ENCODE data around the gene IQSEC1.

Gene IQSEC1

DNA sequence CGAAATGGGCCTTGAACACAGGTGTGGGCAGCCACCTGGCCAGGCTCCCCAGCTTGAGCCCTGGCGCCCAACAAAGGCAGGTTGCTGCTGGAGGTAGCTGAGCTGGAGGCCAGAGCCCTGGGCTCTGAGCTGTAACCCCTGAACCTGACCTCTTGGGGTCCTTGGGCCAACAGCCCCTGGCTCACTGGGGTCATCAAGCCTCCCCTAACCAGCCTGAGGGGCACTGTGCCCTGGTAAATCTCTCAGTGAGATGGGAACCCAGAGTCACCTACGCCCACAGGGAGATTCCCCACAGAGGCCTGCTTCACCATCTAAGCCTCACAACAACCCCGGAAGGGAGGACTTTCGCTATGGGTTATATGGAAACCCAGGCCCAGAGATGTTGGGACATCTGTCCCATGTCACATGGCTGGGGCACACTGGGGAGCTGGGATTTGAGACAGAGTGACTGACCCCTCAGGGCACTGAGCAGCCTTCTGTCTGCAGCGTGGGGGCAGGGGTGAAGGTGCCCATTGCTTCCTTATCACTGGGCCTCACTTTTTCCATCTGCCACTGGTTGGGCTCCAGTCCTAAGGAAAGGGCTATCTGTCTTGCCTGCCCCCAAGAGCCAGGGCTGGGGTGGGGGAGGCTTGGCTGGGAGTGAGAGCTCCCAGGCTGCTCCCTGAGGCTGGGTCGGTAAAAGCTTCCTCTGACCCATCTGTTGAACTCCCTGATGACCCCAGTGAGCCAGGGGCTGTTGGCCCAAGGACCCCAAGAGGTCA lies 59.1 kb downstream of the IQSEC1 start:
- peak; percentile 65 for DNase-seq

DNA sequence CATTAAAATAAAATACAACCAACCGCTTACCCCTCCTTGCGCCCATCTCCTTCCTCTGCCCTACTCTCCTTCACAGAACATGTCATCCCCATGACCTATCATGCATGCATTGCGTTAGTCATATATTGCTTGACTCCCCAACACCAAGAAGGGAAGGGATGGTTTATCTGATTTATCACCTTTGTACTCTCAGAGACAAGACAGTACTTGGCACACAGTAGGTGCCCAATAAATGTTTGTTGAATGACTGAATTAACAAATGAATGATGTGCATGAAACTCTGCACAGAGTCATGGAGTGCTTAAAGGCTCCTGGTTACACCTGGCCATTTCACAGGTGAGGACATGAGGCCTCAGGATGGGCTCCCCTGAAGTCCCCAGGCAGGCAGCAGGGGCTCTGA lies 59.7 kb downstream of the IQSEC1 start:
- no peak for DNase-seq

DNA sequence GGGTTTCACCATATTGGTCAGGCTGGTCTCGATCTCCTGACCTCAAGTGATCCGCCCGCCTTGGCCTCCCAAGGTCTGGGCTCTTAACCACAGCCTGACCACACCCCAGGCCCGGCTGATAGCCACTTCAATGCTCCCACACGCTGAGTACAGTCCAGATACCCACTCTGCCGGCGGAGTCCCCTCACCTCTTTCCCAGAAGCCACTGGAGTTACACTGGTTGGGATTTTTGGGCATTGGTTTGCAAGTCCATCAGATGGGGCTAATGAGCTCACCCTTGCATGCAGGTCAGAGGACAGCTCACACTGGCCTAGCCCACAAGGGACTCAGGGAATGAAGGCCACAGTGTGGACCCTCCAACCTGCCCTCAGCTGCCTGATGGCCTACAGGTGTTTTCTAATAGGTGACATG lies 60.1 kb downstream of the IQSEC1 start:
- DNase-seq: no peak

DNA sequence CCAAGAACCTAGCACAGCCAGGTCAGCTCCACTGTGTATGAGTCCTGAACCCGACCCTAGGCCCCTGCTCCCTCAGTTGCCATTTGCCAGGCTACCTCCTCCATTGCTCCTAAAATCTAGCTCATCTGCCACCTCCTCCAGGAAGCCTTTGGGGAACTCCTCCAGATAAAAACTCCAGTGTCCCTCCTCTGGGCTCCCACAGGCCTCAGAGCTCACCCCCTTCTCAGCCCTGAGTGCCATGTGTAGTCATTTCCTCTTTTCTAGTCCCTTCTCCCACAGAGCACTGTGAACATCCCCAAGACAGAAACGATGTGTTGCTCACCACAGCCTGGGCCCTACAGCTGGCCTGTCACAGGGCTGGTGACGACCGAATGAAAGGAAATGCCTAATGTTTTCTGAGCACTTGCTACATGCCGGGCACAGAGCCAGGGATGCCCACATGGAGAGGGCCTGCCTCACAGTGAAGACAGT lies 61.0 kb downstream of the IQSEC1 start:
- peak; percentile 68 for DNase-seq

DNA sequence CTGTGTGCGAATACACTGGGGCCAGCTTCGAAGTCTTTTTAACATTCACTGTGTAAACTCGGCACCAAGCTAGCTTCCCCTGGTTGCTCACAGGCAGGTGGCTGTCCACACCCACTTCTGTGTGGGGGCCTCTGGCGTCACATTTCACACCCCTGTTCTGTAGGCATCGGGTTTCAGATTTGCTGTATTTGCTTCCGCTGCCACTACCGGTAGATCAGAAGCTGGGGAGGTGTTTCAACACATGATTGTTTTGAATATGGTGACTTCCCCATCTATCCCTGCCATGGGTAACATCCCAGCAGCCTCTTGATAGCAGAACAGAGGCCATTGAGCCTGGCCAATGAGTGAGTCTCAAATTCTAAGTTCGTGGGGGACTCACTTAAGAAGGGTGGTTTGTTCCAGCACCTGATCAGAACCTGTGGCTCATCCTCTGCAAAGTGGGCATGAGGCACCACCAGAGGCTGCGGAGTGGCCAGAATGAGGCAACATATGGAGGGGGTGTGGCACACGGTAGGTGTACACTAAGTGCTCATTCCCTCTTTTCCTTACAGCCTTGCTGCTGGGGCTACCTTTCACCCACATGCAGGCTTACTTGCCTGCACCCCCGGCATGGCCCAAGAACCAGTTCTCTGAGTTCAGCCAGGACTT lies 61.5 kb downstream of the IQSEC1 start:
- DNase-seq: peak; percentile 86

DNA sequence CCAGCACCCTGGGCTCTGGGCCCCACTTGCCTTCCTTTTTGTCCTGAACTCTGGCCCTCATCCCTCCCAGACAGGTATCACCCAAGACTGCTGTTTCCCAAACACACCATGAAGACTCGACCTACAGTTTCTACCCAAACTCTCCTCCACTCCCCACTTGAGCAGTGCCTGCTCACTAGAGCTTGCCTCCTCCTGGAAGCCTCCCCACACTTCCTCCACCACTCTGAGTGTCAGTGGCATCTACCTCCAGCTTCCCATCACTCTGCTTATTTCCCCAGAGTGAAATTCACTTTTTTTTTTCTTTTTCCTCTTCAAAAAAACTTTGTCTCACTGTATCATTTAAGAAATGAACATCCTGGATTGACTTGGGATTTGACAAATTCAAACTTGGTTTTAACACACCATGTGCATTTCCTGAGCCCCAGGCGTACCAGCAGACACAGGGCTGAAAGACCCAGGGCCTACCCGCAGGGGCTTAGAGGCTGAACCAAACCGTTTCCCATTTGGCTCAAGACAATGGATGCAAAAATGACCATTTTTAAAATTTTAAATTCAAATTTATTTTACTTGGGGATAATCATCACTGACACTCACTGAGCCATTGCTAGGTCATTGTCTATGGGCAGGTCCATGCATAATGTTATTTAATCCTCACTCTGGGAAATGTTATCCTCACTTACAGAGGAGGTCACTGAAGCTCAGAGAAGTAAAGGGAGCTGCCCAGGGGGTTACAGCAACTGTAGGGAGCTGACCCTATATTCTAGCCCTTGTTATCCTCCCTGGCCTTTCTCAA lies 62.3 kb downstream of the IQSEC1 start:
- DNase-seq: no peak

DNA sequence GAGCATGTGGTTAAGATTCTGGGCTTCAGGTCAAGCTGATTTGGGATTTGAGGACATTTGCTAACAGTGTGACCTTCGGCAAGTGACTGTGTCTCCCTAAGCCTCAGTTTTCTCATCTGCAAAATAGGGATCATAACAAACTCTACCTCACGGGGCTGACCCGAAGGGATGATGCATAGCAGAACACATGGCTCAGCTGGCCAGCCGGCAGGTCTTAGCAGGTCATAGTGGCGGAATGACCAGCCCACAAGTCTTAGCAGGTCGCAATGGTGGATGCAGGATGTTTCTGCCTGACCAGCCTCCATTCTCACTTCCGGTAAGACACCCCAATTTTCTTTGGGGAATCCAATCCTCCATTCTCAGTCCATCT lies 63.3 kb downstream of the IQSEC1 start:
- no peak for DNase-seq

DNA sequence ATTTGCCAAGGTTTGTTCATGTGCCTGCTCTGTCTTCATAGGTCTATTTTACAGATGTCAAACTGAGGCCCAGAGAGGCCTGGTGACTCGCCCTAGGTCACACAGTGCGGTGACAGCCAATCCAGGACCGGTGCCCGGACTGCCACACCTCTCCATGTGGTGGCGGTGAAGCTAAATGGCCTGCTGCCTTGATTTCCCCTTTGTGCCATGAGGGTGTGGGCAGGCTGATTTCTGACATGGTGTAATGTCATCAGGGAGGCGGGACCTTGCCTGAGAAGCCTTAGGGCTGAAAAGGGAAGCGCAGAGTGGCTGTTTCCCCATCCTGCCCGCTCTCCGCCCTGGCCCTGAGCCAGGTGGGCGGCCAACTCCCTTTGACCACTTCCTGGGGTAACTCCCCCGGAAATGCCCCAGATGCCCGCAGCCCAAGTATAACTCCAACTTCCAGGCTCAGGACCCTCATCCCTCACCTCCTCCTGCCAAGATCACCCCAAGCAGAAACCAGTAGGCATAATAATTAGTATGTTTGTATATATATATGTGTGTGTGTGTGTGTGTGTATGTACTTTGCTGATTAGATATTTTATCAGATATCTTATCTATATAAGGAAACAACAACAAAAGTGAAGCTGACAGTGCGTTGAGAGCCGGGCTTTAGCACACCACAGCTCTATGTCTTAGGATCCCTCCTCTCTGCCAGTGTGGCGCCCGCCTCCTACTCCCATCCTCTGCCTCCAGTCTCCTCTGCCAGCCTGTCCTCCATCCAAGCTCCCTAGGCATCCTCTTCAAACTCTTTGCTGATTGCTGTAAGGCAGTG lies 63.9 kb downstream of the IQSEC1 start:
- DNase-seq: peak; percentile 54

DNA sequence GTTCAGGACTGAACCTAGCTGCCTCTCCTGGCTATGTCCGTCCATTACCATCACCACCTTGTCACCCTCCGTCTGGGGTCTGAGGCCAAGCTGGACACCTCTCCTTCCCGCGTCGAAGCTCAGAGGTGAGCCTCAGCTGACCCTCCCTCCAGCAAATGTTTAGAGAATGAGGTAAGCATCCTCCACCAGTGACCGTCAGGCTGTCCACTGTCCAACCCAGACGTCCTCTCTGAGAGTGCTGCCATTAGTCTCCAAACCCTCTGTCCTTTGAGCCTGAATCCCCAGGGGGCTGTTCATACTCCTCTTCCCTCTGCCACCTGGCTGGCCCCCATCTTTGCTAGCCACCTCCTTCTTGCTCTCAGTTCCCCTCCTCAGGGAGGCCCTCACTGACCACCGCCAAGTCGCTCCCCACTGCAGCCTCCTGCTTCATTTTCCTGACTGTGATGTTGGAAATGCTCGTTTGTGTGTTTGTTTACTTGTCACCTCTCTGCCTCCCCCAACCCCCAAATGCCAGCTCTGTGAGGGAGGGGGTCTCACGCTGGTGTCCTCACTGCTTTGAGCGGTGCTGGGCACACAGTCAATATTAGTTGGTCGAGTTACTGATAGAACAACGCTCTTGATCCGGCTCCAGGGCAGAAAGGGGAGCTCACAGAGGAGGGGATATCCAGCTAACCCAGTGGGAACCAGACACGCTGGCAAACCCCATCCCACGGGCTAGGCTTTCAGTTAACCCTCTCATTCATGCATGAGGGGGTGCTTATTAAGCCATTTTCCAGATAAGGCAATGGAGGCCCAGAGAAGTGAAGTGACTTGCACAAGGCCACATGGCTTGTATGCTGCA lies 64.9 kb downstream of the IQSEC1 start:
- no peak for DNase-seq

DNA sequence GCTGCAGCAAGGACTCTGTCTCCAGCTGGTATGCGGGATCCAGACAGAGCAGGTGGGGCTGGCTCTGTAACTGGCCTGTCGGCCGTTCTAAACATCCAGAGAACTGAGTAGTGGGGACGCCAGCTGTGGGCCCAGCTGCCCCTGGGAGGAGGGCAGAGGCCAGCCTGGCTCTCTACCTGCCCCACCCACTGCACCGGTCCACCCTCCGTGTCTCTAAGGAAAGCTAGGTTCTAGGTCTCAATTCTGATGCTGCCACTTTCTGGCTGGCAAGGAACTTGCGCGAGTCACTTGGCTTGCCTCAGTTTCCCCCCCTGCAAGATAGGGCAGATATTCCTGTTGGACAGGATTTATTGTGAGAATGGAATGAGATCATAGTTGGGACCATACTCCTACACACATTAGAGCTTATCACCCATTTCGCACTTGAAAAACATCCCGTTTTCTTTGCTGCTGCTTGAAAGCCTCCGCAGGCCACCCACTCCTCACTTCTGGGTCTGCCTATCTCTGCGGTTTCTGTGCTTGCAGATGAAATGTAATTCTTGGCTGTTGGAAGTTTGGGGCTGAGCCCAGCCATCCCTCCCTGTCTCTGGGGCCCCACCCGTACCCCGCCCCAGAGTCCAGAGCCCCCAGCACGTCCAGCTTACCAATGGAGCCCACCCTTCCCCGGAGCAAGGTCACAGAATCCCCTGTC lies 65.8 kb downstream of the IQSEC1 start:
- no peak for DNase-seq

DNA sequence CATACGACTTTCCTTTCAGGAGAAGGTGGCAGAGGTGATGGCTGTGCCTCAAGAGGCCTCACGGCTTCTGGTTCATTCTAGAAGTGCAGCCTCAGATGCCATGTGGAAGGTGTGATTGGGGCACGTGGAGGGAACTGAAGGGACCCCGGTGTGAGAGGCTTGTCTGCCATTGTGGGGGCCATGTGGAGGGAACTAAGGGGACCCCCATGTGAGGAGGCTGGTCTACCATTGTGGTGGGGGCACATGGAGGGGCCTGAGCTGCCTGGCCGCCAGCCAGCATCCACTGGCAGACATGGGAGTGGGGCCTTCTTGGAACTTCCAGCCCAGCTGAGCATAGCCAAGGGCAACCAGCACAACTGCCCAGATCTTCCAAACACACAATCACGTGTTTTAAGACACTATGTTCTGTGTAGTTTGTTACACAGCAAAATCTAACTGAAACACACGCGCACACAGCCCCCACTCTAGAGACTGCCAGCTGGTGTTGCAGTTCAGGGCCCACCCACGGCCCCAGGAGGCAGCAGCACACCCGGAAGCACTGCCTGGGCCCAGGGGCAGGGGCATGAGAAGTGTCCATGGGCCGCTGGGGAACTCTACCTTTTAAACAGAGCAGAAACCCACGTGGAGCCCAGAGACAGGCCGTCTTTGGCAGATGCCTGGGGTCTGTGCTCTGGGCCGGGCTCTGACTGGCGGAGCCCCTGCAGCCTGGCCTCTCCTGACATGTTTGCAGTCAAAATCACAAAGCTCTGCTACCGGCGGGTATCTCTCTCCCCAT lies 66.8 kb downstream of the IQSEC1 start:
- DNase-seq: no peak

DNA sequence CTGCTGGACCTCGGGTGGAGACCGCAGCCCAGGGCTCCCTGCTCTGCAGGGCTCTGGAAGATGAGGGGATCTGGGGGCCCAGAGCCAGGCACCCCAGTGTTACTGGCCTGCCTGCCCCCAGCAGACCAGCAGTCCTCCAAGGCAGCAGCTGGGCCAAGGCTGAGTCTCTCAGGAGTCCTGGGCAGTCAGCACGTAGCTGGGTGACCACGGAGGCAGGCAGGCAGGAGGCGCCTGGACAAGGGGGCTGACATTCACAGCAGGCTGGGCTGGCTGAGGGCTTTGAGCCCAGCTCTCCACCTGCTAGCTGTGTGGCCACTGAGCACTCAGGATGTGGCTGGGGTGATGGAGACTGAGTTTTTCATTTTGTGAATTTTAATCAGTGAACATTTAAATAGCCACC lies 67.9 kb downstream of the IQSEC1 start:
- DNase-seq: no peak

DNA sequence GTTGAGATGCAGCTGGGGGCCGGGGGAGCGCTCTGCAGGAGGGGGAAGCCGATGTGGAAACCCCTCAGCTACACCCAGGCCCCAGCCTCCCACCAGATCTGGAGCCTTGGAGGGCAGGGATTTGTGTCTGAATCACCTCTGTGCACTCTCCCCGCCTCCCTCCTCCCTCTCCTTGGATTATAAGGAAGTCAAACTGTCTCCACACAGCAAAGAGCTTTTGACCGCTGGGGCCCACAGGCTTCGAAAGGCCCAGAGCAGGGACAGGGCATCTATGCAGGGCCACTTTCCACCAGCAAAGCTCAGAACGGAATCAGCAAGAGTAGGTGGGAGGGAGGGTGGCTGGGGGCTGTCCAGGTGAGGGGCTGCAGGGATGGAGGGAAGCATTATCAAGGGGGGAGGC lies 68.9 kb downstream of the IQSEC1 start:
- no peak for DNase-seq

DNA sequence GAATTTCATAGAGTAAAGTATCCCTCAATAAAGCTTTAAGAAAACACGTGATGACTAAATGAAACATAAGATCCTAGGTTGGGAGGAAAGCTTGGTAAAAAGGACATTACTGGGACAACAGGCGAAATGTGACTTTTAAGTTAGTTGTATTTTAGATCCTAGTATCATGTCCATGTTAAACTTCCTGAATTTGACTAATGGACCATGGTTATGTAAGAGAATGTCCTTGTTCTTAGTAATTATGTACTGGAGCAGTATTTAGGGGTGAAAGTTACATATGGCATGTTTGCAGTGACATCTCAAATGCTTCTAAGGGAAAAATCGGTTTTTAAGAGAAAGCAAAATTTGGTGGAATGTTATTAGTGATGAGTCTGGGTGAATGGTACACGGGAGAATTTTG lies 69.6 kb downstream of the IQSEC1 start:
- DNase-seq: no peak

DNA sequence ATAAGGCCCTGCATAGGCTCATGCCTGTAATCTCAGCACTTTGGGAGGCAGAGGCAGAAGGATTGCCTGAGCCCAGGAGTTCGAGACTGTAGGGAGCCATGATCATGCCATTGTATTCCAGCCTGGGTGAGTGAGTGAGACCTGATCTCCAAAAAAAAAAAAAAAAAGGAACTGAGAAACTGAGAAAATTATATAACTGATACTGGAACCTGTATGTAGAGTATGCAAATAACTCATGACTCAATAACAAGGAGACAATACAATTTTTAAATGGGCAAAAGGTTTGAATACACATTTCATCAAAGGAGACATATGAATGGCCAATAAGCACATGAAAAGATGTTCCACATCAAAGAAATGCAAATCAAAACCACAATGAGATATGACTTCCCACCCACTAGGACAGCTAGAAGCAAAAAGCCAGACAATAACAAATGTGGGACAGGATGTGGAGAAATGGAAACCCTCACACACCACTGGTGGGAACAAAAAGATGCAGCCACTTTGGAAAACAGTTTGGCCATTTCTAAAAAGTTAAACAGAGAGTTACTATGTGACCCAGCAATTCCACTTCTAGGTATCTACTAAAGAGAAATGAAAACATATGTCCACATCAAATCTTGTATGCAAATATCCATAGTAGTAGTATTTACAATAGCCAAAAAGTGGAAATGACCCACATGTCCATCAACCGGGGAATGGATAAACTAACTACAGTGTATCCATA lies 70.7 kb downstream of the IQSEC1 start:
- DNase-seq: no peak

DNA sequence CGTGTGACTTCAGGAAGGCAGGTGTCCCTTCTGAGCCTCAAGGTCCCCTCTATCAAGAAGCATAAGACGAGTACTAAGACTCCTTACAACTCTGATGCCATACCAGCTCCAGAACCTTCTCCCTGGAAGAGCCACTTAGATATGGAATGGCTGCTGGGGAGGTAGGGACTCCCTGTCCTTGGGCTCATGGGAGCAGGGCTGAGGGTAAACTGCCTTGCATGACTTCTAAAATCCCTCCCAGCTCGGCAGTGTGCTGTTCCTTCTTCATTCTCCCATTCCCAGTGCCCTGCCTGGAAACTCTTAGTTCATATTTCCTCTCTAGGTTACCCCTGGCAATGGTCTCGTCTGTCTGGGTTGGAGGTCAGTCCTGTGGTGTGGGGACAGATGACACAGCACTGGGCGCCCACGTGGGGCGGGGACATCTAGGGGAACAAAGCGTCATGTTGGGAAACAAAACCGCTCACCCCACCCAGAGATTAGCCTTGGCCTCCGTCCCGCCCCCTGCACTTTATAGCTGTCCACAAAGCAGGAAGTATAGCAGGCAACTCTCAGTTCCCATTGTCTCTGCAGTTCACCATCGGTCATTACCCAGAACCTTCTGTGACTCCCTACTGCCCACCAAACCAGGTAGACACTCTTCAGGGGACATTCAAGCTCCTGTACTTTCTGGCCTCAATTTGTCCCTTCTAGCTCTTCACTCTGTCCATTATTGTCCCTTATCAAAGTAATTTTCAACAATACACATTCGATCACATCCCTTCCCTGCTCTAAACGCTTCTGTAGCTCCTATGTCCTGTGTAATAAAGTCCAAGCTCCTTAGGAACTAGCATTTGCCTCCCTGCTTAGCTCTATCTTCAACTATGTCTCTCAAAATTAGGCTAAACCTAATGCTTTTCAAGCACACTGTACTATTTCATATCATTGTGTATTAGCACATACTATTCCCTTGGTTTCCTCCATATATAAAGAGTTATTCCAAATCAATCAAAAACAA lies 73.8 kb downstream of the IQSEC1 start:
- no peak for DNase-seq

DNA sequence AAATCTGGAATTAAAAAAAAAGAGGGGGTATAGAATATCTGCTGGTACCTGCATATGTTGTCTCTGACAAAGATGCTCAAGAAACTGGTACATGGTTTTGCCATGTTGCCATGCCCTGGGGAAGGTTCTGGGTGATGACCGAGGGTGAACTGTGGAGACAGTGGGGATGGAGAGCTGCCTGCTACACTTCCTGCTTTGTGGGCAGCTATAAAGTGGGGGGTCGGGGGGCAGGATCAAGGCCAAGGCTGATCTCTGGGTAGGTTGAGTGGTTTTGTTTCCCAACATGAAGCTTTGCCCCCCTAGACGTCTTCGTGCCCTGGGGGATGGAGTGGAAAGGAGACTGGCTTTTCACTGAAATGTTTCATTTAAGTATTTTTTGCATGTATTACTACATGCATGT lies 74.6 kb downstream of the IQSEC1 start:
- no peak for DNase-seq

DNA sequence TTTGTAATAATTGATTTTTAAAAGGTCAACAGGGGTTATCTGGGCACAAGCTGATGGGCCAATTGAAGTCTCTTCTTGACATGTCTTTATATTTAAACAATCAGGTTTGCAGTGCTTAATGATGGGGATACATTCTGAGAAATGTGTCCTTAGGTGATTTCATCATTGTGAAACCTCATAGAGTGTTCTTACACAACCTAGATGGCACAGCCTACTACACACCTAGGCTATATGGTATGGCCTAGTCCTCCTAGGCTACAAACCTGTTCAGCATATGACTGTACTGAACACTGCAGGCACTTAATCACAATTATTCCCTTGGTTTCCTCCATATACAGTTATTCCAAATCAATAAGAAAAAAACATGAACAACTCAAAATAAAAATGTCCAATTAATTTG lies 75.8 kb downstream of the IQSEC1 start:
- no peak for DNase-seq

DNA sequence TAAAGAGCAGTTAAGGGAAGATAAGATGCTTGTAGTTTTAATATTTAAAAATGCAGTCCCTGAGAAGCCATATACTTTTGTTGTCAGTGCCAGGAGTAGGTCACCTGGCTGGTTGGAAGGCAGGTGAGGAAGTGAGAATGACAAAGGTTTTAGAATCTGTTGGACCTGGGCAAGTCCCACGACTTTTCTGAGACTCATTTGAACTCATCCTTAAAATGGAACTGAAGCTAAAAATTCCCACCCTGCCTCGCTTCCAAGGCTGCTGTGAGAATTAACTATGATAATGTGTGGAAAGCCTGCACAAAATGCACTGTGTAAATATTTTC lies 77.1 kb downstream of the IQSEC1 start:
- DNase-seq: no peak

Measured in stimulated activated CD4-positive, alpha-beta T cell treated with anti-CD3 and anti-CD28 coated beads, Interleukin-4, amount 100 ng/mL, for 24 hours (primary cell).